GM12892 (cell line): Measurements from ENCODE around the gene CIDEB.

Experiments
- DNase-seq: peaks from one replicate; pipeline ENCODE4 v3.0.0; 2011; ENCODE audit not compliant: insufficient read length
- FAIRE-seq: peaks from 2 replicates; lab custom pipeline; 2011; peaks lifted over from hg19 to GRCh38; lab: Jason Lieb, UNC
- POLR2A ChIP-seq: IDR thresholded peaks from 2 replicates; pipeline ENCODE4 v1.6.1; 2011; ENCODE audit warnings: low read depth, low read length, control low read depth
- POLR2AphosphoS5 ChIP-seq: IDR thresholded peaks from 2 replicates; pipeline ENCODE4 v1.6.1; 2011; ENCODE audit warnings: low read depth, low read length, control low read depth
- TAF1 ChIP-seq: IDR thresholded peaks from 2 replicates; pipeline ENCODE4 v1.6.1; 2011; ENCODE audit warnings: low read depth, mild to moderate bottlenecking, control low read depth, low read length, borderline replicate concordance

CIDEB gene

GRCh38 chr14:24279301-24280186 is 28.2 kb downstream of the CIDEB start:
- FAIRE-seq (peak; percentile 44), DNase-seq (no peak)
- TF ChIP-seq TAF1 (no peak), POLR2AphosphoS5 (no peak), POLR2A (no peak)

GRCh38 chr14:24278424-24278823 is 29.4 kb downstream of the CIDEB start:
- peak; percentile 14 for FAIRE-seq
- no peak for DNase-seq
- no peak for TF ChIP-seq POLR2A
- TF ChIP-seq POLR2AphosphoS5 = no peak
- TF ChIP-seq TAF1 = no peak

GRCh38 chr14:24277606-24278321 is 30.0 kb downstream of the CIDEB start:
- FAIRE-seq (no peak), DNase-seq (no peak)
- TF ChIP-seq POLR2AphosphoS5 (no peak), POLR2A (no peak), TAF1 (no peak)

GRCh38 chr14:24277071-24277470 is 30.7 kb downstream of the CIDEB start:
- DNase-seq (no peak), FAIRE-seq (no peak)
- TF ChIP-seq POLR2A (no peak), POLR2AphosphoS5 (no peak), TAF1 (no peak)

GRCh38 chr14:24274101-24274543 is 33.7 kb downstream of the CIDEB start:
- TF ChIP-seq POLR2A (no peak), TAF1 (no peak), POLR2AphosphoS5 (no peak)
- DNase-seq (peak; percentile 62), FAIRE-seq (peak; percentile 90)

- TF ChIP-seq POLR2AphosphoS5 = no peak
- no peak for TF ChIP-seq POLR2A
- no peak for TF ChIP-seq TAF1
- FAIRE-seq (no peak), DNase-seq (no peak)
Measured at GRCh38 chr14:24273422-24273998, 34.3 kb downstream of the CIDEB start.

GRCh38 chr14:24272467-24272866 is 35.3 kb downstream of the CIDEB start:
- TF ChIP-seq POLR2A (no peak), POLR2AphosphoS5 (no peak)
- no peak for DNase-seq
- FAIRE-seq = no peak

- no peak for DNase-seq
- TF ChIP-seq POLR2A (no peak), TAF1 (no peak), POLR2AphosphoS5 (no peak)
- FAIRE-seq = no peak
Measured at GRCh38 chr14:24271834-24272263, 35.9 kb downstream of the CIDEB start.

- FAIRE-seq (peak; percentile 92), DNase-seq (peak; percentile 98)
- TF ChIP-seq POLR2AphosphoS5 (0 out of 2 replicates have a peak, but pooled peaks have one; percentile 69), TAF1 (peak; percentile 60; the same call in 1 of the 2 replicates), POLR2A (peak; percentile 88; the same call in 1 of the 2 replicates)
Measured at GRCh38 chr14:24271134-24271833, 36.5 kb downstream of the CIDEB start, which contains the start of gene RABGGTA. RABGGTA (minus strand) TSS chr14:24271597; CDS start chr14:24271115, 482 bp downstream.

GRCh38 chr14:24270537-24271133 is 37.1 kb downstream of the CIDEB start:
- DNase-seq = no peak
- no peak for TF ChIP-seq POLR2A
- TF ChIP-seq POLR2AphosphoS5 = no peak
- no peak for TF ChIP-seq TAF1
- no peak for FAIRE-seq
